GM12891 (cell line): Measurements from ENCODE around the gene PIK3R1.

Experiments
- PAX5 ChIP-seq: IDR thresholded peaks from 2 replicates; pipeline ENCODE4 v1.6.1; 2011; ENCODE audit warnings: low read length, moderate library complexity, mild to moderate bottlenecking; ENCODE audit not compliant: insufficient read depth, severe bottlenecking
- POLR2A ChIP-seq: IDR thresholded peaks from 2 replicates; pipeline ENCODE4 v1.6.1; 2011; ENCODE audit warnings: low read depth, low read length, control low read depth
- POLR2AphosphoS5 ChIP-seq: IDR thresholded peaks from 2 replicates; pipeline ENCODE4 v1.6.1; 2011; ENCODE audit warnings: low read depth, low read length, control low read depth
- POU2F2 ChIP-seq: IDR thresholded peaks from 2 replicates; pipeline ENCODE4 v1.6.1; 2011; ENCODE audit warnings: low read depth, mild to moderate bottlenecking, control low read depth, low read length, moderate library complexity
- SPI1 ChIP-seq: IDR thresholded peaks from 2 replicates; pipeline ENCODE4 v1.6.1; 2011; ENCODE audit warnings: low read depth, low read length, control low read depth
- TAF1 ChIP-seq: IDR thresholded peaks from 2 replicates; pipeline ENCODE4 v1.6.1; 2011; ENCODE audit warnings: low read depth, low read length, control low read depth

GRCh38 chr5:68225188-68225910, 9.8 kb downstream of the PIK3R1 start:
- TF ChIP-seq POLR2A (no peak), POU2F2 (no peak), SPI1 (no peak), POLR2AphosphoS5 (no peak), PAX5 (no peak), TAF1 (no peak)
